DMS53 treated with DMSO at 0.1 percent for 48 hours (cell line): Measurements from ENCODE around the gene DRAM2.
A peak's percentile ranks its signal among the peaks of the same experiment; 100 is the strongest.
"Not testable (repeated sequence)": the region's sequence is repeated elsewhere in the genome, so short reads cannot be mapped to it uniquely, and the experiment has no call there.

Experiments used
- DNase-seq: peaks from one replicate; lab custom pipeline; 2025; ENCODE audit not compliant: unreplicated experiment; lab: John Stamatoyannopoulos, UW

Gene DRAM2

DNA sequence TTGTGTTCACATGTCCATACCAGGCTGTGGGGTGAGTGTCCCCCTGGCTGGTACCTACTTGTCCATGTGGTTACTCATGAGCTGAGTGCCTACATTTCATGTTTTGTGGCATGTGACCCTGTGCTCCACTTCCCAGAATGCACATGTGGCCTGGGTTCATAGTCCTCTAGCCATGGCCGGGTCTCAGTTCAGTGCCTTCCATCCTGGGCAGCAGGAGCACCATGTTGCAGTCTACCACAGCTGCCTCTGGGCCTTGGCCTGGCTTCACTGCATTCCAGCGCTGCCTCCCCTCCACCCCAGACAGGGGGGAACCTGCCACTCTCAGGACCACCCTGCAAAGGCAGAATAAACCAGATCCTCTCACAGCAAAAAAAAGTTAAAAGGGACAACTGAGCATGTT, 5.6 kb upstream of the DRAM2 start:
- no peak for DNase-seq

DNA sequence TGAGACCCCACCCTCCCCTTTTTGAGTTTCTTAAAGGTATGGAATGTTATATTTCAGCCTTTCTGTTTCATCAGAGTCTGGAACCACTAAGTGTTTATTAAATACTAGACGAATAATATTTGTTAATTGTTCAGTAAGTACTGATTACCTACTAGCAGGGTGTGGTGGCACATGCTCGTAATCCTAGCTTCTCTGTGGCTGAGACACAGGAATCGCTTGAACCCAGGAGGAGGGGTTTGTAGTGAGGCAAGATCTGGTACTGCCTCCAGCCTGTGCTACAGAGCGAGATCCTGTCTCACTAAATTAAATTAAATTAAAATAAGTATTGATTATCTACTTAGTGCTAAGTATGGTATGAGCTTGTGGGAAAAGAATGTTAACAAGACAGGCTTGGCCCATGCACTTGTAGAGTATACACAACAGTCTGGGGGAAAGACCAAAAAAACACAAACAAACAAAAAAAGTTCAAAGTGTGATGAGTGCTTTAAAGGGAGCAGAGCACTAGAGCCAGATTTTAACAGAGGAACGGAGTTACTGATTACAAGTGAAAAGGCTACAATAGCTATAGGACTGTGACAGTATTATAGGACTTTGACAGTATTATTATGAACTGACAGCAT, 2.6 kb upstream of the DRAM2 start:
- DNase-seq = no peak

DNA sequence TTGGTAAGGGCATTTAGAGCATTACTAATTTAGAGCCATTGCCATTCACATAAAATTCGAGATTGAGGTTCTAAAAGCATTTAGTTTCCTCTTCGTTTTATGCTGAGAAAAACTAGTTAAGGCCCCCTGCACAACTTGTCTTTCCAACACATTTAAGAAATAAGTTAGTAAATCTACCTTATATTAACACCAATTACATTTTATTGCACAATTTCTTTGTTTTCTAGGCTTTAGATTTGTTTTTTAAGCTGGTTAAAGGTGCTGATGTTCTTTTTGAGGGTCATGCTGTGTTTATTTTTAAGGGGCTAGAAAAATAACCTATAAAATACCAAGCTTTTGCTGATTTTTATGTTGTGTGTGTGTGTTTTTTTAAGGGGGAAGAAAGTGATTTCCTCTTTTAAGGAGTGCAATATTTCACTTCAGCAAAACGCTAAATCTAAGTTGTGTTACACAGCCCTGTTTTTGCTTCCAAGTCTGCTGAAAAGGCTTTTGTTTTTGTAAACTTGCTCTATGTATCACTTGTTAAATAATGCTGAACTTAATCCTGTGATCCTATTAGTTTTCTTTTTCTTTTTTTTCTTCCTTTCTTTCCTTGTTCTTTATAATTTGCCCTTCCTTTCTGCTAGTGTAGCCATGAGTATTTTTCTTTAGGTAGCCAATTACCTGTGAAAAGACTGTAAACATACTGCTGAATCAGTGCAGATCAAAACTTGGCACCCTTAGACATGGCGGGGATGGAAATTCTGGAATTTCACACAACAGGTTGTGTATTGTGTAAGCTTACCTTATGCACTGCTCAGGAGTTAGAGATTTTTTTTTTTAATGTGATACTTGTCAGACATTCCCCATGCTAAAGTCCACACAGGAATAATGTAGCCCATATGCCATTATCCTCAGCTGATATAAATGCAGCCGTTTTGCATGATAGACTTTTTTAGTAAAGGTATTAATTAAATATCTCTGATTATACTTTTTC, 1.6 kb upstream of the DRAM2 start:
- DNase-seq = no peak

DNA sequence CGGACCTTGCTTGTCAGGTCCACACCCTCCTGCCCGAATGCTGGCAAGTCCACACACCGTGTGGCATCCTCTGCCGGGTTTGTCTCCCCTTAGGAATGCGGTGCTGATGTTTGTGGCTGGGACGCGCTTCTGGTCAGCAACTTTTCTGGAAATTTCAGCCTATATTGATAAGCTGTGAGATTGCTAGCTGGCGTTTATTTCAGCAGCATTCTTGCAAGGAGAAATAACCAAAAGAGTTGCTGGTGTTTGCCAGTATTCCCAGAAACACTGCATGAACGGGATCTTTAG, 731 bp upstream of the DRAM2 start:
- peak; percentile 17 for DNase-seq

DNA sequence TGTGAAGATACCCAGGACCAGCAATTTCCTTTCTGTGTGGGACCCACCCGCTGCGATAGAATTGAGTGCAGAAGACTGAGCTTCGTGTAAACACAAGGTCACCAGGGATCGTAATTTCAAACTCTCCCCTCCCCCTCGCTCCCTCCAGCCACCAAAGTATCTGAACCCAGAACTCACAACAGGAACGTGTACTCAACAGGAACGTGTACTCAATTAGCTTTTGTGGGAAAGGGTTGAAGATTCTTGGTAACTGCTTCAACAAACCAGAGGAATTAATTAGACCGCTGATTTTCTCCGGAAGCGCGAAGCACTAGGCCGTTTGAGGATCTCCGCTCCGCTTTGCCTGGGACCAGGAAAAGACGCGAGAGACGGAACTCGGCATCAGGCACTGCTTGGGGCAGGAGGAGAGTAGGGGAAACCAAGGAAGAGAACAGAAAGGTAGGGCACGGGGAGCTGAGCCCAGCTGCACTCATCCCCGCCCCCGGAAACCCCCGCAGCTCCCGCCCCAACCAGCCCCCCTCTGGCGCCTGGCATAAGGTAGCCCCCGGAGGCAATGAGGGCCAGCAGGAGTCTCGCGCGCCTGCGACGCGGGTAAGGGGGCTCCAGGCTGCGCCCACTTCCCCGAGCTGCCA, 453 bp downstream of the DRAM2 start:
- peak; percentile 57 for DNase-seq

DNA sequence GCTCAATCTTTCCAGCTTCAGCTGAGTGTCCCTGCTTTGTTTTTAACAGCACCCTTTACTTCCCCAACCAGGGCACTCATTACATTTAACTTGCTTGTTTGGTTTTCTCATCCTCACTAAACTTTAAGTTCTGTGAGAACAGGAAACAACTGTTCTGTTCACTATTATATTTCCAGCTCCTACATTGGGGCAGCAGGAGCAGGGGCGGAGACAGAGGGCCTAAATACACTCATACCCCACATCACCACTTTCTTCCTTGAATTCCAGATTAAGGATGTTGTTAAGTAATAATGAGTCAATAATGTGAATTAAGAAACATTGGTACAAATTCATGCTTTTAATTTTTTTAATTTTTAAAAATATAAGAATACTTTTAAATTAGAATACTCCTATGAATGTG, 6.0 kb downstream of the DRAM2 start:
- no peak for DNase-seq

DNA sequence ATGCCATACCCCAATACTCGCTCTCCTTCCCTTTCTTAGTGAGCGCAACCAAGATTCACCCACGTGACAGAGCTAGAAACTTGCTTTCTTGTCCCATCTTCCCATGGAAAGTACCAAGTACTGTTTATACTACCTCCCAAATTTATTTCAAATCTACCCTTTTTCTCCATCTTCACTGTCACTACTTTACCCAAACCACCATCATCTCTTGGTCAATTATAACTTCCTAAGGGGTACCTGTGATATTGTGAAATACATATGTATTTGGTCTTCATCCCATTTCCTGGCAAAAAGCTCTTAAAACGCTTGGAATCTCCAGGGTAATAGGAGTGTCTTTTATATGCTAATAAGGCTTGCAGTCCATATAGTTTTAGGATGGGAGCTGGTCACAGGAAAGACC, 8.2 kb downstream of the DRAM2 start:
- DNase-seq = no peak

DNA sequence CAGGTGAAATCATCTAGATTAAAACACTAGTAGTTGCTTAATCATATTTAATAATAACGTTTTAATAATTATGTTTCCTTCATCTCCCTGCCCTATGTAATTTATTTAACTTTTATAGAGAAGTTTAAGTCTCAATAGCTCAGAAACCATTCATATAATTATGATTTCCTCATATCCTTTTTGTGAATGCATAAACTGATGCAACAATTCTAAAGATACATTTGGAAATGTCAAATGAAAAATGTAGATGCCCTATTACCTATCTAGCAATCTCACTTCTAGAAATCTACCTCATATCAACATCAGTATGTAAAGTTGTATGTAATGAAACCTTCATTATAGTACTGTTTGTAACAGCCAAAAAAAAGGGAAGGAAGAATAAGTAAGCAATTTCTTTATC, 10.5 kb downstream of the DRAM2 start:
- no peak for DNase-seq

DNA sequence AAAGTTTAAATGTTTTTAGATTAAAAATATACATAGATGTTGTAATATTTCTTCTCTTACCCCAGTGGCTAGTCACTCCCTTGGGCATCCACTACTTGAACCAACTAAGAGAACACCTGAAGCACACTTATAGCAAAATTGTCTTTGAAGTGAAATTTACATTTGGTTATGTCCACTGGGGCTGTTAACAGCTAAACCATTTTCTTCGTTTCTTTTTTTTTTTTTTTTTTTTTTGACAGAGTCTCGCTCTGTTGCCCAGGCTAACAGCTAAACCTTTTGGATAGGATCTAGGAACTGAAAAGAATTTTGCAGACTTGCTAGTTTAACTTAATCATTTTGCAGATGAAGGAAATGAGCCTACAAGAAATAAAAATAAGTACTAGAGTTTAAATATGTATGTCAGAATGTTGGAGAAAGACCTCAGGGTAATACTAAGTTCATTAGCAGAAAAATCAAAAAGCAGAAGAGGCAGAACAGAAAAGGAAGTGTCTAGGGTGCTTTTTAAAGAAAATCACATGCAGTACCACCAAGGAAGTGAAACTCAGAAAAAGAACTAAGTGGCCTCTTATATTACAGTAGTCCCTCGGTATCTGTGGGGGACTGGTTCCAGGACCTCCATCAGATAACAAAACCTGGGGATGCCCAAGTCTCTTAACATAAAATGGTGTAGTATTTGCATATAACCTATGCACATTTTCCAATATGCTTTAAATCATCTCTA, 11.8 kb downstream of the DRAM2 start:
- no peak for DNase-seq

DNA sequence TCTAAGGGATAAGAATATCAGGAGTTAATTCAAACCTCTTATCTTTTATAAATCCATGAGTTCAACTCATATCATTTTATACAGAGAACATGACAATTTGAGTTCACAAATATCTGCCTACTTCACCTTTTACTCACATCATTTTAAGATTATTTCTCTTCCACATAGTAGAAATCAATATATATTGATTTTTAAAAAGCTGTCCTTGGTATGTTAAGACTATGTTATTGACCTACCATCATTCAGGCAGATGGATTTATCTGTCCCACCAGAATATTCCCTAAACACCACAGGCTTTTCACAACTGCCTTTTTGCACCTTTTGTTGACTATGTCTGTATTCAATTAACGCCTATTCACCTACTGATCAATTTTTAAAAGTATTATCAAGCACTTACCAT, 13.5 kb downstream of the DRAM2 start:
- no peak for DNase-seq

DNA sequence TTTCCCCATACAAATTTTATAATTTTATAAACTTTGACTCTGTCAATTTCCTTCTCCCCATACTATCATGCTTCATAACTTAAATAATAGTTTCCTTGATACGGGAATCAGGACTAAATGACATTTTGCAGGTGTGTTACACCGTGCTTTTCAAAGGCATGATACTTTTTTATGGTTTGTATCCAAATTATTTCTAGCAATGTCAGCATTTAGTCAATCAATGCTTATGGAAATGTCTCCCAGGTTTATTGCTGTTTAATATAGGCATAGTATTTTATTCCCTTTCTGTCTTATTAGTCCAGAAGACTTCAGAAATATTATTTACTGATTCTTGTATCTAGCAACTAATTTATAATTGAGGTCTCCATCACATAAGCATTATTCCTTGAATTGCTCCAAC, 23.4 kb downstream of the DRAM2 start:
- no peak for DNase-seq

DNA sequence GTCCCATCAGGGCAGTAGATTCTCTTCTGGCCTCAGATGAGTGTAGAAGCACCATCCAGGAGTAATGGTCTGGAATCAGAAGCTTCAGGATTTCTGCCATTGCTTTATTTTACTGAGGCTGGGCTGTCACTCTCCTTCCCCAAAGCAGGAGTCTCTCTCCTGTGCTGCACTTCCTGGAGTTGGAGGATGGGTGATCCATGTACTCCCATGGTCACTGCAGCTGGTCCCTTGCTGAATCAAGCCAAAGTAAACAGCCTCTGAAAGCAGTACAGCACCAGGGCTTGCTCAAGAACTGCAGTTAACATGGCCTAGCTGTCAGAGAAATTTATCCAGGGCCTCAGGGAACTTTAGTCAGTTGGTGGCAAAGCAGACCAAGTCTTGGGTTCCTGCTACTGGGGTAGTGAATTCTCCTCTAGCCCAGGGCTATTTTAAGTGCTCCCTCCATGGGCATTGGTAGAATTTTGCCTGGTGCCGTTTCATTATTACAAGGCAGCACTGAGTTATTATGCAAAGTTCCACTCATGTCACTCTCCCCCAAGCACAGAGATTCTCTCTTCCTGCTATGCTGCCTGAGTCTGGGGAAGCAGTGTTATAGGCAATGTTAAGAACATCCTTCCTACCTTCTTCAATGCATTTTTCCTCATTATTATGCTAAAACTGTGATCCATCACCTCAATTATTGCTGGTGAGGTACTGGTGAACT, 29.5 kb downstream of the DRAM2 start:
- peak; percentile 93 for DNase-seq

DNA sequence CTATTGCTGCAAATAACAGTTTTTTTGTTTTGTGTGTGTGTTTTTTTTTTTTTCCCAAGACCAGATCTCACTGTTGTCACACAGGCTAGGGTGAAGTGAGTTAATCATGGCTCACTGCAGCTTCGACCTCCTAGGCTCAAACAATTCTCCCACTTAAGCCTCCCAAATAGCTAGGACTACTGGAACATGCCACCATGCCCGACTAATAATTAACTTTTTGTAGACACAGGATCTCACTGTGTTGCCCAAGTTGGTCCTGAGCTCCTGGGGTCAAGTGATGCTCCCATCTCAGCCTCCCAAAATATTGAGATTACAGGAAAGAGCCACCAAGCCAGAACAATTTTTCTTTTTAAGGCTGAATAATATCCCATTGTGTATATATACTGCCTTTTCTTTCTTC, 34.9 kb downstream of the DRAM2 start:
- DNase-seq = no peak

DNA sequence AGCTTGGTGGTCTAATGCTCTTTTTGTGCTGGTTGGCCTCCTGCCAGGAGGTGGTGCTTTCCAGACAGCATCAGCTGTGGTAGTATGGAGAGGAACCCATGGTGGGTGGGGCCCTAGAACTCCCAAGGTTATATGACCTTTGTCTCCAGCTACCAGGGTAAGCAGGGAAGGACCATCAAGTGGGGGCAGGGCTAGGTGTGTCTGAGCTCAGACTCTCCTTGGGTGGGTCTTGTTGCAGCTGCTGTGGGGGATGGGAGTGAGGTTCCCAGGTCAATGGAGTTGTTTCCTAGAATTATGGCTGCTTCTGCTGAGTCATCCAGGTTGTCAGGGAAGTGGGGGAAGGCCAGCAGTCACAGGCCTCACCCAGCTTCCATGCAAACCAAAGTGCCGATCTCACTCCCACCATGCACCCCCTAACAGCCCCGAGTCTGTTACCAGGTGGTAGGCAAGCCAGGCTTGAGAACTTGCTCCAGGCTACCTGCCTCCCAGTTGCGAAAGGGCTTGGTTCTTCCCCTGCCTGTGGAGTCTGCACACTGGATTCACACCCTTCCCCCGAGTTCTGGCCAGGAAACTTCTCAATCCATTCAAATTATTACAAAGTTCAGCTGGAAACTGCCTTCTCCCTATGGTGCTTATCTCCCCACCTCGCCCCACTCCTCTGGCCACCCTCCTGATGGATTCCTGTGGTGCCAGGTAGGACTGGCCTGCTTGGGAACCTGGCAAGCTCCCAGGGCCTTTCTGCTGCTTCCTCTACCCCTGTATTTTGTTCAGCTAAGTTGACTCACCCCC, 37.8 kb downstream of the DRAM2 start:
- DNase-seq = no peak

DNA sequence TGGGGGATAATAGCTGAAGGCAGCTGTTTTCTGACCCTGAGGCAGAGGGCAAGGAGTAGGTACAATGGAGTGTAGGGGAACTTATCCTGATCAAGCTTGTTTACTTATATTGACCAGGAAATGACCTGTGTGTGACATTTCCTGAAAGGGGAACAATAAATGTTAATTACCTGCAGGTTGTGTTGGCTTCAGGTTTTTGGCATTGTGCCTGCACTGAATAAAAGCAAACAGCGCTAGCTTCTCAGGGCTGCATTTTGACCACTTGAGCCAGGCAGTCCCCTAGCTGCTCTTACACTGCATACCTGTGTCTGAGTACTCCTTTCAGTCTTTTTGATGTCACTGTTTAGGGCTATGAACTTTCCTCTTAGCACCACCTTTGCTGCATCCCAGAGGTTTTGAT, 40.6 kb downstream of the DRAM2 start:
- DNase-seq = peak; percentile 64

DNA sequence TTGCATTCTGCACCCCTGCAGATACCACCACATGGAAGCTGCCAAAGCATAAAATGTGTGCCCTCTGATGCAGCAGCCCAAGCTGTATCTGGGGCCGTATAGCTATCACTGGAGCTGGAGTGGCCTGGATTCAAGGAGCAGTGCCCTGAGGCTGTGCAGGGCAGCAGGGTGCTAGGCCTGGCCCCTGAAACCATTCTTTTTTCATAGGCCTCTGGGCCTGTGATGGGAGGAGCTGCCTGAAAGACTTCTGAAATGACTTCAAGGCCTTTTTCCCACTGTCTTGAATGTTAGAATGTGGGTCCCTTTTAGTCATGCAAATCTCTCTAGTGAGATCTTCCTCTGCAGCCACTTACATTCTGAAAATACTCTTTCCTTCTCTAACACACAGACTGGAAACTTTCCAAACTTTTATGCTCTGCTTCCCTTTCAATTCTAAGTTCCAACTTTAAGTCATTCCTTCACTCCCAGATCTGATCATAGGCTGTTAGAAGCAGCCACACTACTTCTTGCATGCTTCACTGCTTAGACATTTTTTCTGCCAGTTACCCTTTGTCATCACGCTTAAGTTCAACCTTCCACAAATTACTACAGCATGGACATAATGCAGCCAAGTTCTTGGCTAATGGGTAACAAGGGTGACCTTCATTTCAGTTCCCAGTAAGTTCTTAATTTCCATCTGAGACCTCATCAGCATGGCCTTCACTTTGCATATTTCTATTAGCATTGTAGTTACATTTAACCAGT, 42.4 kb downstream of the DRAM2 start:
- no peak for DNase-seq

DNA sequence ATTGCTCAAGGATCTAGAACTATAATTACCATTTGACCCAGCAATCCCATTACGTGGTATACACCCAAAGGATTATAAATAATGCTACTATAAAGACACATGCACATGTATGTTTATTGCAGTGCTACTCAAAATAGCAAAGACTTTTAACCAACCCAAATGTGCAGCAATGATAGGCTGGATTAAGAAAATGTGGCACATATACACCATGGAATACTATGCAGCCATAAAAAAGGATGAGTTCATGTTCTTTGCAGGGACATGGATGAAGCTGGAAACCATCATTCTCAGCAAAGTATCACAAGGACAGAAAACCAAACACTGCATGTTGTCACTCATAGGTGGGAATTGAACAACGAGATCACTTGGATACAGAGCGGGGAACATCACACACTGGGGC, 44.5 kb downstream of the DRAM2 start:
- not testable (repeated sequence) for DNase-seq

DNA sequence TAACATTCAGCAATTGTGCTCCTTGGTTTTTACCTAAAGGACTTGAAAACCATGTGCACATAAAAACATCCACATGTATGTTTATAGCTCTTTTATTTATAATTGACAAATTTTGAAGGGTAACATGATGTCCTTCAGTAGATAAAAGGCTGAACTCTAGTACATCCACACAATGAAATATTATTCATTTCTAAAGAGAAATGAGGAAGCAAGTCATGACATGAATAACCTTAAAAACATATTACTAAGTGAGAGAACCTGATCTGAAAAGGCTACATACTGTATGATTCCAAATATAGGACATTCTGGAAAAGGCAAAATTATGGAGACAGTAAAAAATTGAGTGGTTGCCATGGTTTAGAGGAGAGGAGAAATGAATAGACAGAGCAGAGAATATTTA, 50.3 kb downstream of the DRAM2 start:
- DNase-seq = no peak

DNA sequence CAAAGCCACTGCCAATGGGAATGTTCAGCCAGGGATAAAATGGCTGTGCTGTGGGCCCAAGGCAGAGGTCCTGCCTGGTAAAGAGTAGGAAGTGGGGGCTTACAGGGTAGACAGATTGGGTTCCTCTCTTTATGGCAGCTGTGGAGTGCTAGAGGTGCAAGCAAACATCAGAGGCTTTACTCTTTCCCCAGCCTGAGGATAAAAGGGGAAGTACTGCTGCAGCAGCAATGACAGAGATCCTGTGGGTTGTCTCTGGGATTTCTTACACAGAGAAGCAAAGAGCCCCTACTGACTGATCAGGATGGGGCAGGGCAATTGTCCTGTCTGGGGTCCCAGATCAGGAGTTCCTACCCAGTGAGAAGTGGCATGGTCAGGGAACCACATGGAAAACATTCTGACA, 54.2 kb downstream of the DRAM2 start:
- DNase-seq = no peak

DNA sequence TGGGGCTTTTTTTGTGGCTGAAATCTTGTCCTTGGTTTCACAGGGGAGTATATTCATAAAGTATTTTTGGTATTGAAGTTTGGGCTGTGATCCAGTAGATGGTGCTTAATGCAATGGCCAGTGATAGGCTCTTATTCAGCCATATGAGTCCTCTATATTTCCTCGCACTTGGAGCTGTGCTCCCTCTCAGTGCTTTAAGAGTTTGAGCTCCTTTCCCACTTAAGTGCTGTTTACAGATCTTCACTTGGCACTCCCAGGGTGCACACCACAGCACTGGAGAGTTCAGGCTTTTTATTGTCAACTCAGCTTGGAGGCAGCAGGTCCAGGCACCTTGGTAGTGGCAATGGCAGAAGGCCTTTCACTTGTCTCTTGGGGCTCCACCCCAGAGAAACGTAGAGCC, 54.9 kb downstream of the DRAM2 start:
- DNase-seq = no peak
